Heart right ventricle (tissue), 16 donors: ENCODE results near the gene NUAK1. TPM values are rescaled to one million over a fixed set of nuclear protein-coding genes. Genes with fewer than 3 reads are reported as not detected.

Experiments used
- ATAC-seq, 8 donors: fragments of 200-7000 bp; cut with Tn5 transposase; one replicate each; pipeline ENCODE4 v1.9.1; 2020; ENCODE audit warnings: mild to moderate bottlenecking in 8 of 8, moderate library complexity in 8 of 8, moderate number of reproducible peaks in 1 of 8
- DNase-seq, 2 donors: peaks; one replicate each; pipeline ENCODE4 v3.0.0-alpha.2; 2020
- H3K27ac ChIP-seq, 10 donors: fragments of 200-600 bp; sonication (generic) in 2 of 10; one replicate each; pipeline versions ENCODE4 v1.5.0 to v1.8.0; 2020 to 2022; ENCODE audit warnings: mild to moderate bottlenecking in 3 of 10
- H3K27me3 ChIP-seq, 7 donors: fragments of 200-600 bp; one replicate each; pipeline ENCODE4 v1.8.0; 2021 to 2022; ENCODE audit warnings: mild to moderate bottlenecking in 2 of 7
- H3K36me3 ChIP-seq, 9 donors: fragments of 200-600 bp; sonication (generic) in 1 of 9; one replicate each; pipeline versions ENCODE4 v1.5.0 to v1.8.0; 2020 to 2022; ENCODE audit warnings: mild to moderate bottlenecking in 2 of 9
- H3K4me1 ChIP-seq, 9 donors: fragments of 200-600 bp; sonication (generic) in 1 of 9; one replicate each; pipeline versions ENCODE4 v1.5.0 to v1.8.0; 2020 to 2022; ENCODE audit warnings: mild to moderate bottlenecking in 4 of 9
- H3K4me3 ChIP-seq, 10 donors: fragments of 200-600 bp; sonication (generic) in 2 of 10; one replicate each; pipeline versions ENCODE4 v1.5.0 to v1.8.0; 2020 to 2022; ENCODE audit warnings: mild to moderate bottlenecking in 7 of 10, moderate library complexity in 2 of 10
- H3K9me3 ChIP-seq, 11 donors: fragments of 200-600 bp in 10 of 11; sonication (generic) in 2 of 11; one replicate each; pipeline versions ENCODE4 v1.5.0 to v1.8.0; 2013 to 2022; ENCODE audit warnings: mild to moderate bottlenecking in 2 of 11, control low read depth in 1 of 11, moderate library complexity in 1 of 11
- WGBS, 2 donors: extraction: QIAGEN DNeasy Blood & Tissue Kit; methylation state at CpG; one replicate each; pipeline ENCODE4 v1.1.7; 2013; ENCODE audit warnings: inconsistent platforms in 1 of 2; 5-methylcytosine and 5-hydroxymethylcytosine counted together
- intact Hi-C, 10 donors: fragments of 100-400 bp; cut with DNase I; formaldehyde crosslinking; loops; one replicate each; pipeline versions ENCODE4 v1.11.1 to v1.14.2; 2022
- polyA plus RNA-seq, 2 donors: library from polyadenylated mRNA; stranded (reverse); fragments of 200-250 nt; gene quantifications; one replicate each; pipeline ENCODE4 v1.2.3, GENCODE V29; 2013
- total RNA-seq, 10 donors: library from RNA; stranded (reverse); fragmentation: NEBNext Ultra II Directional in 3 of 10; extraction: Animal tissue kit (Norgen Biotek cat#: 25700) in 3 of 10; gene quantifications; one replicate each; pipeline versions ENCODE4 v1.2.1 to v1.2.4, GENCODE V29; 2021 to 2023
- TF ChIP-seq, protein P1 (sequence below), 9 donors: fragments of 200-600 bp; sonication (generic) in 2 of 9; IDR thresholded peaks; one replicate each; pipeline versions ENCODE4 v1.5.0 to v1.8.0; 2021 to 2022; ENCODE audit warnings: antibody characterized with exemption in 9 of 9, mild to moderate bottlenecking in 5 of 9, moderate library complexity in 1 of 9
- donor health status: Arrhythmogenic right ventricular cardiomyopathy.
- donor health status: ischemic (EF 13 %, LVEDD 7.1; RV severe dilation, severe dysfunction).
- donor health status: healthy with polysubstance abuse.
- donor health status: DM: no; HTN: yes; CAD: no.
- donor health status: DM: no; HTN: no; CAD: no.
- donor health status: ischemic (EF 25% LVEDD 6.9; RV normal size, moderate dysfunction).
- donor health status: ischemic (EF 25% LVEDD 5.7; RV mildly dilated, moderate dysfunction).
- donor health status: healthy.
- donor health status: DM: yes; HTN: yes; CAD: no.
- donor health status: Ischemic cardiomyopathy.
- donor health status: ischemic (EF 35%, LVEDD 5.7; RV mildly dilated, moderate dysfunction).
- donor health status: nonischemic (EF 11% LVEDD 7.7; RV severe dilation, severe dysfunction).
- donor health status: DM: yes; HTN: yes; CAD: no.
- donor health status: PGD.
- donor health status: ischemic (EF 29% LVEDD 5.4; RV normal size, mild dysfunction).
- donor health status: nonischemic (EF 23%, LVEDD 6.1; RV moderate dilation, normal function).

NUAK1 gene
- total and polyA plus RNA-seq, 12 donors = 9.8 to 59.0 (median 44.8) TPM

- intact Hi-C loops = loop anchor here in 2 of 10 donors (5.0 kb wide), 2 partner anchors 727 to 732 kb away; no protein-coding TSS in a partner anchor
- Histone ChIP-seq H3K36me3 (no peaks in the 10 kb centered on the region), H3K4me1 (peaks cover 11 to 51% (median 30%) of the 10 kb centered on the region in 9 donors), H3K4me3 (no peak overlapping the region), H3K27ac (peak overlapping the region in 2 of 10 donors; percentile 78 to 80), H3K27me3 (no peaks in the 10 kb centered on the region), H3K9me3 (no peaks in the 10 kb centered on the region)
- ATAC-seq (no peak), DNase-seq (no peak)
- 55 to 60% methylated on average over 10 of the region's 10 CpGs for WGBS, 2 donors
- TF ChIP-seq, protein P1, sequence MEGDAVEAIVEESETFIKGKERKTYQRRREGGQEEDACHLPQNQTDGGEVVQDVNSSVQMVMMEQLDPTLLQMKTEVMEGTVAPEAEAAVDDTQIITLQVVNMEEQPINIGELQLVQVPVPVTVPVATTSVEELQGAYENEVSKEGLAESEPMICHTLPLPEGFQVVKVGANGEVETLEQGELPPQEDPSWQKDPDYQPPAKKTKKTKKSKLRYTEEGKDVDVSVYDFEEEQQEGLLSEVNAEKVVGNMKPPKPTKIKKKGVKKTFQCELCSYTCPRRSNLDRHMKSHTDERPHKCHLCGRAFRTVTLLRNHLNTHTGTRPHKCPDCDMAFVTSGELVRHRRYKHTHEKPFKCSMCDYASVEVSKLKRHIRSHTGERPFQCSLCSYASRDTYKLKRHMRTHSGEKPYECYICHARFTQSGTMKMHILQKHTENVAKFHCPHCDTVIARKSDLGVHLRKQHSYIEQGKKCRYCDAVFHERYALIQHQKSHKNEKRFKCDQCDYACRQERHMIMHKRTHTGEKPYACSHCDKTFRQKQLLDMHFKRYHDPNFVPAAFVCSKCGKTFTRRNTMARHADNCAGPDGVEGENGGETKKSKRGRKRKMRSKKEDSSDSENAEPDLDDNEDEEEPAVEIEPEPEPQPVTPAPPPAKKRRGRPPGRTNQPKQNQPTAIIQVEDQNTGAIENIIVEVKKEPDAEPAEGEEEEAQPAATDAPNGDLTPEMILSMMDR (IDR thresholded peaks at IDR 0.05) = peak in 8 of 9 donors; percentile 23 to 72 (median 54)
Observed at GRCh38 chr12:106149096-106149784, 10.5 kb upstream of the NUAK1 start.

- H3K4me1 ChIP-seq = peaks cover 11 to 64% (median 42%) of the 10 kb centered on the region in 9 donors
- H3K4me3 ChIP-seq = no peak overlapping the region
- peak overlapping the region in 9 of 10 donors; percentile 31 to 100 (median 69) for H3K27ac ChIP-seq
- TF ChIP-seq, protein P1 (IDR thresholded peaks at IDR 0.05) = no peak
- 38 to 58% methylated on average over 12 of the region's 12 CpGs for WGBS, 2 donors
- no peaks in the 10 kb centered on the region for H3K36me3 ChIP-seq
- intact Hi-C loops = loop anchor here in 2 of 10 donors (5.0 kb wide), 2 partner anchors 726 to 731 kb away; no protein-coding TSS in a partner anchor
- no peaks in the 10 kb centered on the region for H3K9me3 ChIP-seq
- no peaks in the 10 kb centered on the region for H3K27me3 ChIP-seq
- peak; percentile 57 to 94 (median 92) for ATAC-seq
- peak; percentile 85 to 86 for DNase-seq
Observed at GRCh38 chr12:106147956-106148355, 9.2 kb upstream of the NUAK1 start.

DNA sequence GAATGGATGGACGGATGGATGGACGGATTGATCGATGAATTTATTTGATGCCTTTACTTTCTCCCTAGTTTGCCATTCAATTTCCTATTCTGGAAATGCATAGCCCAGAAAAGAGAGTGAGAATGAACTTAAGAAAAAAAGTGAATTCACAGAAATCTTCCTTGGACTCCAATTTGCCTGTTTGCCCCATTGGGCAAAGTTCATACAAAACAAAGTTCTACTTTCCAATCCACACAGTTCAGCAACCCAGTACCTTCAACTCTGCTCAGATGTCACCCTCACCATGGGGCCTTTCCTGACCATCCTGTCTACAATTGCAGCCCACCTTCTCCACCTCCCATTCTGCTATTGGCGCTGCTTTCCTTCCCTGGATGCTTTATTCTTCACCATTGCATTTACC lies 8.2 kb upstream of the NUAK1 start:
- Histone ChIP-seq H3K36me3 (no peaks in the 10 kb centered on the region), H3K27me3 (no peaks in the 10 kb centered on the region), H3K27ac (peak overlapping the region in 7 of 10 donors; percentile 3 to 100 (median 74)), H3K4me1 (peaks cover 11 to 73% (median 52%) of the 10 kb centered on the region in 9 donors), H3K9me3 (no peaks in the 10 kb centered on the region), H3K4me3 (no peak overlapping the region)
- no peak for DNase-seq
- 95 to 100% methylated on average over 4 of the region's 4 CpGs for WGBS, 2 donors
- intact Hi-C loops = loop anchor here in 2 of 10 donors (5.0 kb wide), 2 partner anchors 725 to 730 kb away; no protein-coding TSS in a partner anchor
- TF ChIP-seq, protein P1 (IDR thresholded peaks at IDR 0.05) = no peak
- no peak for ATAC-seq

GRCh38 chr12:106145539-106146447 lies 7.0 kb upstream of the NUAK1 start:
- ATAC-seq (peak; percentile 50 to 78 (median 66)), DNase-seq (peak; percentile 18 to 39)
- WGBS, 2 donors = 24% methylated on average over 14 of the region's 14 CpGs
- Histone ChIP-seq H3K4me1 (peaks cover 11 to 84% (median 55%) of the 10 kb centered on the region in 9 donors), H3K27me3 (peaks cover 0 to 4% (median 0%) of the 10 kb centered on the region in 7 donors), H3K36me3 (no peaks in the 10 kb centered on the region), H3K4me3 (no peak overlapping the region), H3K9me3 (no peaks in the 10 kb centered on the region), H3K27ac (peak overlapping the region; percentile 69 to 100 (median 80))
- TF ChIP-seq, protein P1 (IDR thresholded peaks at IDR 0.05) = no peak
- intact Hi-C loops = loop anchor here in 2 of 10 donors (5.0 kb wide), 2 partner anchors 723 to 728 kb away; no protein-coding TSS in a partner anchor
